Peyer's patch (tissue), 4 donors: ENCODE measurements around the gene RBPJL. TPM values are rescaled to one million over a fixed set of nuclear protein-coding genes. Genes with fewer than 3 reads are reported as not detected.

Source experiments
- DNase-seq, 3 donors: peaks; one replicate each; pipeline ENCODE4 v3.0.0-alpha.2; 2017 to 2019
- H3K27ac ChIP-seq, 4 donors: fragments of 200-600 bp; sonication (generic); one replicate each; pipeline ENCODE4 v1.5.1; 2016 to 2019
- H3K27me3 ChIP-seq, 2 donors: fragments of 200-600 bp; sonication (generic); one replicate each; pipeline ENCODE4 v1.5.1; 2019
- H3K36me3 ChIP-seq, 3 donors: fragments of 200-600 bp; sonication (generic); one replicate each; pipeline ENCODE4 v1.5.1; 2016 to 2019
- H3K4me1 ChIP-seq, 4 donors: fragments of 200-600 bp; sonication (generic); one replicate each; pipeline ENCODE4 v1.5.1; 2016 to 2019
- H3K4me3 ChIP-seq, 4 donors: fragments of 200-600 bp; sonication (generic); 1 replicate in 3 of 4; 2 replicates in 1 of 4; pipeline ENCODE4 v1.5.1; 2016 to 2019; ENCODE audit warnings: mild to moderate bottlenecking in 1 of 4
- H3K9me3 ChIP-seq, 4 donors: fragments of 200-600 bp; sonication (generic); one replicate each; pipeline ENCODE4 v1.5.1; 2016 to 2019; ENCODE audit warnings: mild to moderate bottlenecking in 1 of 4
- CTCF ChIP-seq, 6 experiments: fragments of 450-650 bp in 4 of 6; fragments of 200-600 bp in 2 of 6; sonication (generic) in 1 of 6; IDR thresholded peaks; one replicate each; pipeline ENCODE4 v1.5.1; 2017 to 2019; ENCODE audit warnings: antibody characterized with exemption in 6 of 6, mild to moderate bottlenecking in 3 of 6, moderate library complexity in 1 of 6
- POLR2A ChIP-seq, 2 donors: fragments of 450-650 bp; IDR thresholded peaks; one replicate each; pipeline ENCODE4 v1.5.1; 2017; ENCODE audit warnings: antibody characterized with exemption in 2 of 2, mild to moderate bottlenecking in 2 of 2, moderate library complexity in 2 of 2
- total RNA-seq, 4 donors: library from RNA; depleted of rRNA; stranded (reverse); fragments of >200 nt; gene quantifications; one replicate each; pipeline ENCODE4 v1.1.0, GENCODE V29; 2016

RBPJL gene
- total RNA-seq, 4 donors from 2014 or later = not detected

DNA sequence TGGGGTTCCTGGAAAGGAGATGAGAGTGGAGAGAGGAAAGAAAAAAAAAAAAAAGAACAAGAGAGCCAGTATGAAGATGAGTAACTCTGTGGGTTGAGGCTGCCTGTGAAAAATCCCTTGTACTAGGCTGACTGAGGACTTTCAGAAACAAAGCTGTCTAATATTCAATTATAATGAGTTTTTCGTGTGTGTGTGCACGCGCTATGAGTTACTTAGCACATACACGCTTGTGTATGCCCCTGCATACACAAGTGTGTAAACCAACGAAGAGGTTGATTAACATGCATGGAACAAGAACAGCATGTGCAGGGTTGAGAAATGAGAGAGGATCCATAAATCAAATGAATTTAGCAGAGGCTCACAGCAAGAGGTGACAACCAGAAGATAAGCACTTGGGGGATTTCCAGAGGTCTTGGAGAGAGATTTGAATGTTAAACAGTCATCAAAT, 4.8 kb upstream of the RBPJL start:
- no peaks in the 10 kb centered on the region for H3K36me3 ChIP-seq
- no peak overlapping the region for H3K27ac ChIP-seq
- no peak for DNase-seq
- TF ChIP-seq CTCF (IDR thresholded peaks at IDR 0.05) (no peak), POLR2A (IDR thresholded peaks at IDR 0.05) (no peak)
- H3K27me3 ChIP-seq = no peaks in the 10 kb centered on the region
- no peaks in the 10 kb centered on the region for H3K4me1 ChIP-seq
- no peak overlapping the region for H3K4me3 ChIP-seq
- H3K9me3 ChIP-seq = no peaks in the 10 kb centered on the region

DNA sequence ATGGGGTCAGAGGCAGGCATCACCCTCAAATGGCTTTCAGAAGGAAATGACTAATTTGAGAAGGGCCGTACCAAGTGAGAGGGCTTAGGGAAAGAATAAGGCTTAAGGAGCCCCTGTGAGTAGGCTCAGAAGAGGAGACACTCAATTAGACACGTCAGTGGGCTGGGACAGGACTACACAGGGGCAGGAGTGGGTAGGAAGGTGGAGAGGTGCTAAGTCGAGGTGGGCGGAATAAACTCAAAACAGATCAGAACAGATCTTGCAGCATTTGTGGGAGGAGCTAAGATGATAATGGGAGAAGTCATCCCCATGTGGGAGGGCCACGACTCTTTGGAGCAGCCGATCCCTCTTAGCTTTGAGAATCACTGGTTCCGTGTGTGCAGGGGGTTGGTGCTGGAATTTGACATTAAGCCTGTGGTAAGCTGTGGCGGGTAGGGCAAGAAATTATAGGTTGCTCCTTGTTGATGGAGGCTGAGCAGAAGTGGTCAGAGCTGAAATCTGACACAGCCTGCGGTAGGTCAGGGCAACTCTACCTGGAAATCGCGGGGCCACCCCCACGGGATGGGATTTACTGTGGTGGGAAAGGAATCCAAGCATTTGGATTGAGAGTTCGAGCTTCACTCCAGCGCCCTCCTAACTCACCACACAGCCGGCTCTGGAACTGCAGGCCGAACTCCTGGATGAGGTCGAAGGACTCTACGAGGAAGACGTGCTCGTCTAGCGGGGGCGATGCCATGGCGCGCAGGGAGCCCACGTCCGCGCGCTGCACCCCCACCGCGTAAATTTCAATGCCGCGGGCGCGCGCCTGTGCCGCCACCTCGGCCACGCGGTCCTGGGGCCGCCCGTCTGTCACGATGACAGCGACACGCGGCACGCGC, 2.8 kb upstream of the RBPJL start:
- DNase-seq = no peak
- H3K36me3 ChIP-seq = no peaks in the 10 kb centered on the region
- no peaks in the 10 kb centered on the region for H3K4me1 ChIP-seq
- no peak for TF ChIP-seq POLR2A (IDR thresholded peaks at IDR 0.05)
- no peak for TF ChIP-seq CTCF (IDR thresholded peaks at IDR 0.05)
- no peak overlapping the region for H3K27ac ChIP-seq
- no peaks in the 10 kb centered on the region for H3K27me3 ChIP-seq
- no peaks in the 10 kb centered on the region for H3K9me3 ChIP-seq
- H3K4me3 ChIP-seq = no peak overlapping the region

GRCh38 chr20:45304464-45304999, 2.1 kb upstream of the RBPJL start:
- no peaks in the 10 kb centered on the region for H3K9me3 ChIP-seq
- H3K4me1 ChIP-seq = no peaks in the 10 kb centered on the region
- H3K27ac ChIP-seq = no peak overlapping the region
- no peaks in the 10 kb centered on the region for H3K27me3 ChIP-seq
- H3K36me3 ChIP-seq = no peaks in the 10 kb centered on the region
- DNase-seq = no peak
- H3K4me3 ChIP-seq = no peak overlapping the region
- TF ChIP-seq CTCF (IDR thresholded peaks at IDR 0.05) (no peak), POLR2A (IDR thresholded peaks at IDR 0.05) (no peak)

- no peaks in the 10 kb centered on the region for H3K36me3 ChIP-seq
- H3K27ac ChIP-seq = no peak overlapping the region
- H3K4me3 ChIP-seq = no peak overlapping the region
- H3K9me3 ChIP-seq = no peaks in the 10 kb centered on the region
- no peak for DNase-seq
- no peaks in the 10 kb centered on the region for H3K4me1 ChIP-seq
- H3K27me3 ChIP-seq = no peaks in the 10 kb centered on the region
- TF ChIP-seq CTCF (IDR thresholded peaks at IDR 0.05) (no peak), POLR2A (IDR thresholded peaks at IDR 0.05) (no peak)
Measured at GRCh38 chr20:45305262-45305661, 1.4 kb upstream of the RBPJL start.

GRCh38 chr20:45307076-45307640, 518 bp downstream of the RBPJL start:
- DNase-seq = no peak
- Histone ChIP-seq H3K27me3 (no peaks in the 10 kb centered on the region), H3K9me3 (no peaks in the 10 kb centered on the region), H3K27ac (no peak overlapping the region), H3K36me3 (no peaks in the 10 kb centered on the region), H3K4me3 (no peak overlapping the region), H3K4me1 (no peaks in the 10 kb centered on the region)
- TF ChIP-seq CTCF (IDR thresholded peaks at IDR 0.05) (no peak), POLR2A (IDR thresholded peaks at IDR 0.05) (no peak)
